Central memory CD8-positive, alpha-beta T cell (primary cell): Measurements from ENCODE around the gene CACNB3.
A peak's percentile ranks its signal among the peaks of the same experiment; 100 is the strongest.

Source experiments
- ATAC-seq: fragments of 150-1000 bp; cut with Tn5 transposase; replicated peaks from 2 replicates; pipeline ENCODE4 v1.10.0; 2022; ENCODE audit warnings: mild to moderate bottlenecking, moderate FRiP score, moderate number of reproducible peaks; ENCODE audit not compliant: poor library complexity, severe bottlenecking; ENCODE audit errors: extremely low read depth
- DNase-seq, 2 donors: peaks; one replicate each; pipeline ENCODE4 v3.0.0; 2021; ENCODE audit warnings: low spot score in 2 of 2
- H3K27ac Mint-ChIP-seq: one replicate; pipeline ENCODE4 v1.8.0; 2022; ENCODE audit warnings: low read depth, mild to moderate bottlenecking, moderate library complexity, mixed read lengths
- H3K27me3 Mint-ChIP-seq: one replicate; pipeline ENCODE4 v1.8.0; 2022; ENCODE audit warnings: mixed read lengths
- H3K36me3 Mint-ChIP-seq: one replicate; pipeline ENCODE4 v1.8.0; 2022; ENCODE audit warnings: mild to moderate bottlenecking, moderate library complexity, mixed read lengths; ENCODE audit not compliant: insufficient read depth
- H3K4me1 Mint-ChIP-seq: one replicate; pipeline ENCODE4 v1.8.0; 2022; ENCODE audit warnings: mixed read lengths
- H3K4me3 Mint-ChIP-seq: one replicate; pipeline ENCODE4 v1.8.0; 2022; ENCODE audit warnings: mild to moderate bottlenecking, moderate library complexity, mixed read lengths
- H3K9me3 Mint-ChIP-seq: one replicate; pipeline ENCODE4 v1.8.0; 2022; ENCODE audit warnings: mixed read lengths

CACNB3 gene

DNA sequence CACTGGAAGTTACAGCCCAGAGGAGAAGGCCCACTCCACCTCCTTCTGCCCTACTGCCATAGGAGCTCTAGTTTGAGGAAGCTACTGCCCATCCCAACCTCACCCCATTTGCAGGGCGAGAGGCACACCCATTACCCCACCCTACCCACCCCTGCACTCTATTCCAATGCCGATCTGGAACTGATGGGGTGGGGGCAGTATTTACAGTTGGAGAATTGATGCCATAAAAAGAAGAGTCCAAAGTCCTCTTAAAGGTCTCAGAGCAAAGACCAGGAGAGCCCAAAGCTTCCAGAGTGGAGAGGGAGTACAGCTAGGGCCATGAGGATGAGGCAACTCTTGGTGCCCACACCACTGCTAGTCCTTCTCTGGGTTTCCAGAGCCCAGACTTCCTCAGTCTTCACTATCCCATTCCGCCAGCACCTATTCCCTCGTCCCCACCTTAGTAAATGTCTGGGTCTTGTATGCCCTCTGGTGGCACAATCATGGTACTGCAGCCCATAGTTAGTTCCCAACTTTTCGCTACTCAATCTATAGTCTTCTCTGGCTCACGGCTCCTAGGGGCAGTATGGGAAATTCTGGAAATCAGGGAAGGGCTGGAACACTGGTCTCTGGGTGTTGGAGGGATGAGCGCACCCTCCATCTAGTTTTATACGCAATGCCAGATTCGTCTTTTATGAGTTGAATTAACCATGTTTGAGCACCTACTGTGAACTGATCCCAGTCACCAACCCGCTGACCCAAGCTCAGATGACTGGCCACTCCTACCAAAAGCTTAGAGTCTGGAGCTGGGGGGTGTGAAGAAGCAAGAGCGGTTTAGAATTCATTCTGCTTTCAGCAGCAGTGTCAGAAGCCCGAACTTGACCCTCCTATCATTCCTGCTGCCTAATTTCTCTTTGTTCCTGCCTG lies 22.5 kb upstream of the CACNB3 start:
- DNase-seq (peak; percentile 33 to 52), ATAC-seq (peak; percentile 32)
- H3K4me1 Mint-ChIP-seq: peaks cover 10% of the 10 kb centered on the region
- H3K9me3 Mint-ChIP-seq: no peaks in the 10 kb centered on the region
- H3K27me3 Mint-ChIP-seq: peaks cover 25% of the 10 kb centered on the region
- no peak overlapping the region for H3K27ac Mint-ChIP-seq
- no peak overlapping the region for H3K4me3 Mint-ChIP-seq
- no peaks in the 10 kb centered on the region for H3K36me3 Mint-ChIP-seq

DNA sequence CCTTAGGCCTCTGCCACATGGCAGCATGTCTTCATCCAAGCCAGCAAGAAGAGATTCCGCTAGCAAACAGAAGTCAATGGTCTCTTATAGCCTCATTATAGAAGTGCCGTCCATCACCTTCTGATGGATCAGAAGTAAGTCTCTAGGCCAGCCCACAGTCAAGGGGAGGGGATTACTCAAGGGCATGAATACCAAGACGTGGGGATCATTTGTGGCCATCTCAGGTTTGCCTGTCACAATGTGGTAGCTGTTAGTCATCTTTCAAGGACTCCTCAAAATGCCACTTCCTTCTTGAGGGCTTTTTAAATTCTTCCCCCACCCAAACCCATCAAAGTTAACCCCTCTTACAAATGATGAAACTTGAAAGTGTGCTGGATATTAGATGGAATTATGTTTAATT lies 21.3 kb upstream of the CACNB3 start:
- DNase-seq (no peak), ATAC-seq (no peak)
- no peaks in the 10 kb centered on the region for H3K9me3 Mint-ChIP-seq
- peaks cover 10% of the 10 kb centered on the region for H3K4me1 Mint-ChIP-seq
- H3K36me3 Mint-ChIP-seq: no peaks in the 10 kb centered on the region
- H3K27ac Mint-ChIP-seq: no peak overlapping the region
- no peak overlapping the region for H3K4me3 Mint-ChIP-seq
- peaks cover 28% of the 10 kb centered on the region for H3K27me3 Mint-ChIP-seq

DNA sequence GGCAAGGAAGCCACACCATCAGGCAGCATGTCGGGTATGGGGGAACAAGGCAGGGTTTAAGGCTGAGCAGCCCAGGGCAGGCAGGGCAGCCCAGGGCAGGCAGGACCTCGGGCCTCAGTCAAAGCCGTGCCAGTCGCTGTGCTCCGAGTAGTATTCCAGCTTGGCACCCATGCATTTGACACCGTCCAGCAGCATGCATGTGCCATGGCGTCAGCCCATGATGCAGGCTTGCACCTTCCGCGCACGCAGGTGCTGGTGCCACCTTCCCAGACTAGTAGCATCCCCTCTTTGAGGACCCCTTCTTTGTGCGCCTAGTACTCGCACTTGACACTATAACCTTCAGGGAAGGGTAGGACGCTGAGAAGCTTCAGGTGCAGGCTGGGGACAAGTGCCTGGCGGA lies 17.8 kb upstream of the CACNB3 start:
- ATAC-seq: no peak
- no peak overlapping the region for H3K27ac Mint-ChIP-seq
- H3K9me3 Mint-ChIP-seq: no peaks in the 10 kb centered on the region

DNA sequence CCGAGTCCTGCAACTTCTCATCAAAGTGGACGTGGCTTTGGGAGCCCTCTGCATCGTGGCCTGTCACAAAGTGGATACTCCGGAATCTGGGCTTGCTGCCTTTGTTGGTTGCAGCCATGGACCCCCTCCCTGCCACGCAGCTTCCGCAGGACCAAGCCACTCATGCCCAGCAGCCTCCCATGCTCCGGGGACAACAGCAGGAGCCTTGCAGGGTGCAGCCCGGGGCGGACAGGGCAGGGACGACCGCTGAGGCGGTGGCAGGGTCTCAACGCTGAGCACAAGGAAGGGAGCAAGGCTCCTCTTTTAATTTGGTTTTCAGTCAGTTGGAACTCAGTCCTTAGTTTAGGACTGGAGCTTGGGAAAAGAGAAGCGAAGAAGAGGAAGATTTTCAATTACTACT lies 17.3 kb upstream of the CACNB3 start:
- DNase-seq (no peak), ATAC-seq (no peak)
- no peak overlapping the region for H3K27ac Mint-ChIP-seq
- peaks cover 16% of the 10 kb centered on the region for H3K27me3 Mint-ChIP-seq
- H3K36me3 Mint-ChIP-seq: no peaks in the 10 kb centered on the region
- no peaks in the 10 kb centered on the region for H3K9me3 Mint-ChIP-seq
- H3K4me1 Mint-ChIP-seq: peaks cover 1% of the 10 kb centered on the region
- no peak overlapping the region for H3K4me3 Mint-ChIP-seq

More for the DNA sequence above, 17.8 kb upstream of the CACNB3 start:
- Mint-ChIP-seq H3K36me3 (no peaks in the 10 kb centered on the region), H3K4me3 (no peak overlapping the region), H3K4me1 (peaks cover 4% of the 10 kb centered on the region), H3K27me3 (peaks cover 18% of the 10 kb centered on the region)
- DNase-seq: no peak

DNA sequence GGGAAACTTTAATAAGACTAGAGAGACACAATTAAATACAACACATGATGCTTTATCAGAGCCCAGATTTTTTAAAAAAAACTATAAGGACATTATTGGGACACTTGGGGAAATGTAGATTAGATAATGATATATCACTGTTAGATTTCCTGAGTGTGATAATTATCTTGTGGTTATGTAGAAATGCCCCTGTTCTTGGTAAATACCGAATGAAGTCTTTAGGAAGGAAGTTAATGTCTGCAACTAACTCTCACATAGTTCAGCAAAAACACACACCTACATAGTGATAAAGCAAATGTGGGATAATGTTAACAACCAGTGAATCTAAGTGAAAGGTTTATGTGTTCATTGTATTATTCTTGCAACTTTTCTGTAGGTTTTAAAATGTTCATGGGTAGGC lies 14.6 kb upstream of the CACNB3 start:
- Mint-ChIP-seq H3K4me3 (no peak overlapping the region), H3K27ac (no peak overlapping the region)
- ATAC-seq: no peak

DNA sequence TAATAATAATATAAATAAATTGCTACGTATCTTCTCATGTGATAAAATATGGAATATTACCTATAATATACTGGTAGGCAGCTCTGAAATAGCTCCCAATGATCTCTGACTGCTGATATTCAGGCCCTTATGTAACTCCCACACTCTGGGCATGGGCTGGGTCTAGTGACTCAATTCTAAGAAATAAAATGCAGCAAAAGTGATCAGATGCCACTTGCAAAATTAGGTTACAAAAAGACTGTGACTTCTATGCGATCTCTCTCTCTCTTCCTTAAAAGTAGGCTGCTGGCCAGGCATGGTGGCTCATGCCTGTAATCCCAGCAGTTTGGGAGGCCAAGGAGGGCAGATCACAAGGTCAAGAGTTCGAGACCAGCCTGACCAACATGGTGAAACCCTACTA lies 10.3 kb upstream of the CACNB3 start:
- no peaks in the 10 kb centered on the region for H3K36me3 Mint-ChIP-seq
- no peak for ATAC-seq
- no peak overlapping the region for H3K27ac Mint-ChIP-seq

More for the DNA sequence above, 14.6 kb upstream of the CACNB3 start:
- Mint-ChIP-seq H3K27me3 (peaks cover 16% of the 10 kb centered on the region), H3K36me3 (no peaks in the 10 kb centered on the region), H3K9me3 (no peaks in the 10 kb centered on the region), H3K4me1 (no peaks in the 10 kb centered on the region)
- DNase-seq: no peak

DNA sequence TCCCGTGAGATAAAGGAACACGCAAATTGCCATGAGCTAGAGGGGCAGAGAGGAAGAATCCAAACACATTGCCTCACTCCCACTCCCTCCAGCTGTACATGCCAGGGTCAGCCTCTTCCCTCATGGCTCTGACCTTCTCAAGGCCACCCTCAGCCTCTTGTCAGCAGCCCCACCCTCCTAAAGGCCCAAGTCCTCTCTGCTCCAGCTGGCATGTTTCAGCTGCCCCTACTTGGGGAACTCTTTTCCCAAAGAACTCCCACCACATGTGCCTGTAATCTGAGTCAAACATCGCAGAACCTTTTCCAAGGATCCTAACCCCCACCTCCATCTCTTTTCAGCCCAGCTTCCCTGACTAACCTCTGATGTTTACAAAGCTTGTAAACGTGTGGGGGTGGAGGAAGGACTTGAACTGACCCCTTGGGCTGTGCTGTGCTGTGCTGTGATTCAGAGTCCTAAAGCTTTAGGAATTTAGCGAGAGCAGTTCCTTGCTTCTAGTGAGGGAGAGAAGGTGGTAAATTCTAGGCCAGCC lies 7.3 kb upstream of the CACNB3 start:
- DNase-seq: no peak
- Mint-ChIP-seq H3K4me3 (no peak overlapping the region), H3K27ac (no peak overlapping the region), H3K36me3 (peaks cover 2% of the 10 kb centered on the region), H3K27me3 (no peaks in the 10 kb centered on the region), H3K9me3 (no peaks in the 10 kb centered on the region), H3K4me1 (peaks cover 29% of the 10 kb centered on the region)
- ATAC-seq: no peak

More for the DNA sequence above, 10.3 kb upstream of the CACNB3 start:
- no peaks in the 10 kb centered on the region for H3K27me3 Mint-ChIP-seq
- H3K4me3 Mint-ChIP-seq: no peak overlapping the region
- no peaks in the 10 kb centered on the region for H3K9me3 Mint-ChIP-seq
- no peak for DNase-seq
- H3K4me1 Mint-ChIP-seq: peaks cover 5% of the 10 kb centered on the region

DNA sequence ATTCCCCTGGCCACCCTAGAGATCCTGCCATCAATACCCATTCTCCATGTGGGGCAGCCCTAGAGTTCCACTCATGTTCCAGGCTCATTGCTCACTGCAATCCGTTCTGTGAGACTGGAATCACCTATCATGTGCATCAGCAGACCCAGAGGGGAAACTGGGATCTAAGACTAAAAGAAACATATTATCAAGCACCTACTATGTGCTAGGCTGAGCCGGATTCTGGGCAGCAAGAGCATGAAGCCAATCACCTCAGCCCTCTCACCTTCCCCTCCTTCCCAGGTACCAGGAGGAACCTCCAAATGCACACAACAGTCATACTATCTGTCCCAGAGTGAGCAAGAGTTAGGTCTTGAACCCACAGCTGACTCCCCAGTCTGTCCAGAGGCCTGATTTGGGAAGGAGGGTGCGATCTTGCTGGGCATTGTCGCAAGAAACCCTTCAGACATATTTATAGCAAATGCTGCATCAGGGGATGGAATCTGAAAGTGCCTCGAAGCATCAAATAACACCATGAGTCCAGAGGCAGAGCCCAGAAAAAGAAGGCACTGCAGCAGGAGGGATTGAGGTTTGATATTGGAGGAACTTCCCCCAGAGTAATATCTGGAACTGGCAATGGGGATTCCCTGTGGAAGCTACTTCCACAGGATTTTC lies 6.7 kb upstream of the CACNB3 start:
- ATAC-seq: no peak
- H3K36me3 Mint-ChIP-seq: peaks cover 2% of the 10 kb centered on the region
- no peaks in the 10 kb centered on the region for H3K27me3 Mint-ChIP-seq
- no peak overlapping the region for H3K27ac Mint-ChIP-seq
- no peak for DNase-seq
- H3K9me3 Mint-ChIP-seq: no peaks in the 10 kb centered on the region
- H3K4me1 Mint-ChIP-seq: peaks cover 35% of the 10 kb centered on the region
- no peak overlapping the region for H3K4me3 Mint-ChIP-seq

DNA sequence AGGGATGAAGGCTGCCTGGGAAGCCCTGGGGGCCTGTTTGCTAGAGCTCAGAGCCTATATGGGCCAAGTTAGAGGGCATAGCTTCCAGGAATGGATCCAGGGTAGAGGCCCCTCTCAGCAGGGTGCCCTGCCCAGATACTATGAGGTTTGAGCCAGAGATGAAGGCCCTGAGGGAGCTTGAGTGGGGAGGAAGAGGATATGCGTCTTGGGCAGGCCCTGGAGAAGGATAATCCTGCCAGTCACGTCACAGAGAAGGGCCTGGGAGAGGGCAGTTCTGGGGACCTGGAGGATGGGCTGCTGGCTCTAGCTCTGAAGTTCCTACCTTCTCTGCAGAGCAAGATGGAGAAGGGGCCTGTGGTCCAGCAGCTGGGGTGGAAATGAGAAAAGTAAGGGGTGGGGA lies 5.9 kb upstream of the CACNB3 start:
- Mint-ChIP-seq H3K27ac (peak overlapping the region; percentile 50), H3K9me3 (no peaks in the 10 kb centered on the region), H3K27me3 (no peaks in the 10 kb centered on the region), H3K4me3 (peak overlapping the region; percentile 8), H3K36me3 (peaks cover 2% of the 10 kb centered on the region), H3K4me1 (peaks cover 41% of the 10 kb centered on the region)
- ATAC-seq: no peak
- DNase-seq: no peak

DNA sequence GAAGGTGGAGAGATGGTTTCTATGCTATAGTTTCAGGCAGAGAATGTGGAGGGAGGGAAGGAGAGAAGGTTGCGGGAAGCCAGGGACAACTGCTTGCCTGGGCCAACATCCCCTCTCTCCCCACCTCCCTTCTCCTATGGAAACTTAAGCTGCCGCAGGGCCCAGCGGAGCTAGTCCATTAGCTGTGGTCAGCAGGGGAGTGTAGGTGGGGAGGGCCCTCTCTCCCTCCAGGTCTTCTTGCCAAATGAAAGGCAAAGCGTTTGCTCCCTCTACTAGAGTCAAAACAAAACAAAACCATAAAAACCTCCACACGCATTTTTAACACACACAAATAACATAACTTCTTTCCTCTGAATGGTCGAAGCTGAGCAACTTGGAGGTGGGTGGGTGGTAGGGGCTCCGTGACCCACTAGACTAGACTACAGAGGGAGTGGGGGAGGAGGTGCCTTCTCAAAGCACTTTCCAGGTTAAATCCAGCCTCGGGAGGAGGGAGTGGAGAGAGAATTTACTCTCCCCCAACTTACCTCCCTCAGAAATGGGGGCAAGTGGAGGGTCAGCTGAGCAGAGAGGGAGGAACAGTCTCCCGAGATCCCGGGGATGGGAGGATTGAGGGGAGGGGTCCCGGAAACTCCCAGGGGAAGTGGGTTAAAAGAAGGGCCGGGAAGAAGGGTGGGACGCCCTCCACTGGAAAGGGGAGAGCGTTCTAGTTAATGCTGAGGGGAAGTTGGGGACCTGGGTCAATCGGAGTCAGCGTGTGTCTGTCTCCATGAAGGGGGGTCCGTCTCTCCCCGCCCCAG lies 4.6 kb upstream of the CACNB3 start:
- no peaks in the 10 kb centered on the region for H3K9me3 Mint-ChIP-seq
- H3K27me3 Mint-ChIP-seq: no peaks in the 10 kb centered on the region
- DNase-seq (no peak), ATAC-seq (no peak)
- H3K4me1 Mint-ChIP-seq: peaks cover 52% of the 10 kb centered on the region
- peak overlapping the region; percentile 83 for H3K4me3 Mint-ChIP-seq
- peak overlapping the region; percentile 77 for H3K27ac Mint-ChIP-seq
- H3K36me3 Mint-ChIP-seq: peaks cover 9% of the 10 kb centered on the region

DNA sequence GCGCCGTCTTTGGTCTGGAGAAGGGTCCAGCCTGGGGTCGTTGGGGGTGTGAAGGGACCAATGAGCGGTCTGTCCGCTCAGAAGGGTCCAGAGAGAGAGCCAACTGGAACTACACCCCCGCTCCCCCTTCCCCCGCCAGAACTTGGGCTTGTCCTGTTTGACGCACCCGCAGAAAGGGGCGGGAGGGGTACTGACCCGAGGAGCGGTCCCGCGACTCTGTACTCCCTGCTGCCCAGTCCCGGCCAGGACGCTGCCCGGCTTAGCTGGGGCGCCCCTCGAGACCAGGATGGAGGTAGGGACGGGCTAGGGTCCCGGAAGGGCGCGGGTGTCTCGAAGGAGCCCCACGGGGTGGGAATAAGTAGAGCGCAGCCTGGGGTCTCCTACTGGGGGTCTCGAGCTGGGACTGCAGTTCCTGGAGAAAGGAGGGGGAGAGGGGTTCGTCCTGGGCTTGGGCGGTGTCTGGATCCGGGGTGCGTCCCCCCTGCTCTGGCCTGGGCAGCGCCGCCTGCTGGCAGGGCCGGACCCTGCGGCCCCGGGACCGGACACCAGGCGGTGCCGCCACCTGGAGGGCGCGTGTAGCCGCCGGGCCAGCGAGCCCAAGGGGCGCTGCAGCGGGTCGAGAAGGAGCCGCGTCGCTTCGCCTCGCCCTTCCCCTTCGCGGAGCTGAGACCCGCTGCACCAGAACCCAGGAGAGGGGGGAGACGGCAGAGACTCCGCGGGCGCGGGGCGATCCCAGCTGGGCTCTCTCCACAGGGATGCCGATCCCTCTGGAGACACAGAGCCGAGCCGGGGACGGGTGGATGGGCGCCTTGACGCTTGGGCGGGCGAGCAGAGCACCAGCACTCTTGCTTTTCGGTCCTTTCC lies 3.8 kb upstream of the CACNB3 start:
- Mint-ChIP-seq H3K4me3 (peak overlapping the region; percentile 83), H3K27me3 (no peaks in the 10 kb centered on the region), H3K36me3 (peaks cover 9% of the 10 kb centered on the region), H3K9me3 (no peaks in the 10 kb centered on the region), H3K4me1 (peaks cover 61% of the 10 kb centered on the region), H3K27ac (peak overlapping the region; percentile 77)
- peak; percentile 68 for ATAC-seq
- DNase-seq: peak; percentile 51 to 71
